ENCODE data around the gene ZMYM4.

Gene ZMYM4

GRCh38 chr1:35274197-35274596 is 5.7 kb downstream of the ZMYM4 start:
- no peak for DNase-seq (ENCODE audit: extremely low read depth in 1 of 2, low read depth in 1 of 2)

DNA sequence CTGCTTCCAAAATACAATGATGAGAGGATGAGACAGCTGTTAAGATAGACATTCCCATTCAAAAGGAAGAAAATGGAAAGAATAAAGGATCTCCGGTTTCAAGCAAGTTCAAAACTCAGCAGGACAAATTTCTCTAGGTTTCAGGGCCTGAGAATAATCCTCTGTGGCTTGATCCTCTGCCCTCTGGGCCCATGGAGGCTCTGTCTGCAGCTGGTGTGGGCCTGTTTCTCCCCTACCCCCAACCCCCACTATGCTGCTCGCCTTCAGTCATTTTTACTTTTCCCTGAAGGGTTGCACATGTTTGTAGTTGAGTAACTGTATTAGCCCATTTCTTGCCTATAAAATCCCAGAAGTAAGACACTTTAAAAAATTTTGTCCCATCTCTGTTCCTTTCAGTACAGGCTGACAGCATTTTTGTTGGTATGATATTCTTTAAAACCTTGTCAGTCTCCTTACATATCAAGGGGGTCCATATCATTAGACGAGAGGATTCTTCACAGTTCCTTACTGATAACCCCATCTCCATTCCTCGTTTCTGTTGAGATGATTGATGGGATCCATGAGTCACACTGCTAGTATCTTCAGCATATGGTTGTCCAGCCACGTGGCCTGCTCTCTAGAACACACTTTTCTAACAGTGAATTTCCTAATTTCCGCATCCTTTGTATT is 10.5 kb downstream of the ZMYM4 start:
- DNase-seq (ENCODE audit: extremely low read depth in 1 of 2, low read depth in 1 of 2) = no peak

DNA sequence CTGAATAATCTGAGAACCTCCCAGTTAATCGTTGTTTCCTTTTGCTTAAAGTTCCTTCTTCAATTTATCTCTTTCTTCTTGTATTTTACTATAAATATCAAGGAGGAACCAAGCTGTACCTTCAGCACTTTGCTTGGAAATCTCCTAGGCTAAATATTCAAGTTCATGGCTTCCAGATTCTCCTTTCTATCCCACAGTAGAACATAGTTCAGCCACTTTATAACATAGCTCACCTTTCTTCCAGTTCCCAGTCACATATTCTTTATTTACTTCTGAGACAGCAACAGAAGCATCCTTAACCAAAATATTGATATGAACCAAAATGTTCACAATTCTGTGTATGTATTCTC is 11.0 kb downstream of the ZMYM4 start:
- DNase-seq (ENCODE audit: extremely low read depth in 1 of 2, low read depth in 1 of 2) = no peak

DNA sequence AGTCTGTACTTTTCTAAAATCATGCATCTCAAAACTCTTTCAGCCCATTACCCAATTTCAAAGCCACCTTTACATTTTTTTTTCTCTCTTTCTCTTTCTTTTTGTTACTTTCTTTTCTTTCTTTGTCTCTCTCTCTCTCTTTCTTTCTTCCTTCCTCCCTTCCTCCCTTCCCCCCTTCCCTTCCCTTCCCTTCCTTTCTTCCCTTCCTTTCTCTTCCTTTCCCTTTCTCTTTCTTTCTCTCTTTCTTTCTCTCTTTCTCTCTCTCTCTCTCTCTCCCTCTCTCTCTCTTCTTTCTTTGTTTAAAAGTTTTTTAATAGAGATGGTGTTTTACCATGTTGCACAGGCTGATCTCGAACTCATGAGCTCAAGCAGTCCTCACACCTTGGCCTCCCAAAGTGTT is 11.5 kb downstream of the ZMYM4 start:
- no peak for DNase-seq (ENCODE audit: extremely low read depth in 1 of 2, low read depth in 1 of 2)

- no peak for DNase-seq (ENCODE audit: extremely low read depth in 1 of 2, low read depth in 1 of 2)
Measured at GRCh38 chr1:35281565-35281964, 13.1 kb downstream of the ZMYM4 start.

DNA sequence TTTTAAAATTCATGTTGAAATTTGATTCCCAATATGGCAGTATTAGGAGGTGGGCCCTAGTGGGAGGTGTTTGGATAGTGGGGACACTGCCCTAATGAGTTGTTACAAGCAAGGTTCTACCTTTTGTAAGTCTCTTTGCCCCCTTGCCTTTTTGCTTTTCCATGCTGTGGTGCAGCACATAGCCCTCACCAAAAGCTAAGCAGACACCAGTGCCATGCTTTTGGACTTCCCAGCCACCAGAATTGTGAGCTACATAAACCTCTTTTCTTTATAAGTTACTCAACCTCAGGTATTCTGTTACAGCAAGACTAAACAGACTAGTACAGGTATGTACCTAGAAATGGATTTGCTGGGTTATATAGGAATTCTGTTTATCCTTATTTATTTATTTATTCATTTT is 13.7 kb downstream of the ZMYM4 start:
- no peak for DNase-seq (ENCODE audit: extremely low read depth in 1 of 2, low read depth in 1 of 2)

DNA sequence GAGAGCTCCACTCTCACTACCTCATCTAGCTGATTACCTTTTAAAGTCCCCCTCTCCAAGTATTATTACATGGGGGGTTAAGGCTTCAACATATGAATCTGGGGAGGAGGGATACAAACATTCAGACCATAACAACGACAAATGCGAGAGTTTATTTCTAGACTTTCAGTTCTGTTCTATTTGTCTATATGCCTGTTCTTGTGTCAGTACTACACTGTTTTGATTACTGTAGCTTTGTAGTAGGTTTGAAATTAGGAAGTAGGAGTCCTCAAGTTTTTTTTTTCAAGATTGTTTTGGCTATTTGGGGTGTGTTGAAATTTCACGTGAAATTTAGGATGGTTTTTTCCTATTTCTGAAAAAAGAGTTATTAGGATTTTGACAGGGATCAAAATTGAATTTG is 16.3 kb downstream of the ZMYM4 start:
- DNase-seq (ENCODE audit: extremely low read depth in 1 of 2, low read depth in 1 of 2) = no peak

DNA sequence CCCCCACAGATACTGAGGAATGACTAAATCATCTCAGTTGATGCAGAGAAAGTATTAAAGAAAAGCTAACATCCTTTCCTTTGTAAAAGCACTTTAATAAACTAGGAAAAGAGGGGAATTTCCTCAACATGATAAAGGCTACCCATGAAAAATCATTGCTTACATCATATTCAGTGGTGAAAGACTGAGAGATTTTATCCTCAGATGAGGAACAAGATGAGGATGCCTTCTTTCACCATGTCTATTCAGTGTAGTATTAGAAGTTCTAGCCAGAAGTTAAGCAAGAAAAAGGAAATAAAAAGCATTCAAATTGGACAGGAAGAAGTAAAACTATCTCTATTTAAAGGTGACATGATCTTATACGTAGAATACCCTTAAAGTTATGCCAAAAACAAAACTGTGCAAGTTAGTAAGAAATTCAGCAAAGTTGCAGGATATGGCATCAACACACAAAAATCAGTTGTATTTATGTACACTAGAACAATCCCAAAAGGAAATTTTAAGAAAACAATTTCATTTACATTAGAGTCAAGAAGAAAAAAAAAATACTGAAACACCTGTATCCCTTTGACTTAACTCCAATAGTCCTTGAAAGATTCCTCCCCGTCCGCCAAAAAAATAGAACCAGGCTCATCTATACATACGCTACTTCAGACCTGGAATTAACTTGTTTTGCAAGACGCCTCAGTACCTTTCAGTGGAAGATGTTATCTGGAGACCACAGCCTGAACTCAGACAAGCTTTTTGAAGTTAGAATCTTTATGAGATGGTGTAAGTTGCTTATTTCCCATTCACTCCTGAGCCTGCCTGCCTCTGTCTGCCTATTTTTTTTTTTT is 17.5 kb downstream of the ZMYM4 start:
- no peak for DNase-seq (ENCODE audit: extremely low read depth in 1 of 2, low read depth in 1 of 2)

DNA sequence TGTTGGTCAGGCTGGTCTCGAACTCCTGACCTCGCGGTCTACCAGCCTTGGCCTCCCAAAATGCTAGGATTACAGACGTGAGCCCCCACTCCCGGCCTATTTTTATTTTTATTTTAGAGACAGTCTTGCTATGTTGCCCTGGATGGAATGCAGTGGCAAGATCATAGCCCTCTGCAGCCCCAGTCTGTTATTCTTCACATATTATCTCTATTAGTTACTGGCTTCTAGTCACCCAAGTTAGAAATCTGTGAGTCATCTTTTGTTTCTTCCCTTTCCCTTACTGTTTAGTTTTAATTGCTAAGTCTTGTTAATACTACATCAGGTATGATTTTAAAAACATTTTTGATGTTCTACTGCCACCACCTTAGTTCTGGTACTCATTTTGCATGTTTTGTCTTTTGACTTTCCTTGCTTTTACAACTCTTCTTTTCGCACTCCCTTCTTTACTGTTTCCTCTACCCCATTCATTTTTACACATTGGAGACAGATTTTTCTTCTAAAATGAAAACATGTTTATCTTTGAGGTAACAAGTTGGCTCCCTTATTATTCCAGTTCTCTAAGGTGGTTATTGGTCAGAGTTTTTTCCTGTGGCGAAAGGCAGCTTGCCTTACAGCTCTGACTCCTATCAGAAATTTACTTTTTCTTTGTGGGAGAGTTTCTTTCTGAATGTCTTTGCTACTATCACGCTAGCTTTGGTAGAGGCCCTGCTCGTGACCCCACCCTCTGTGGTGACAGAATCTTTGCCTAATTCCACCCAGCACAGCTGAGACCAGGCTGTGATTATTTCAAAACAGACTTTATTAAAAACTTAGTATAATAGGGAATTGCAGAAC is 19.5 kb downstream of the ZMYM4 start:
- no peak for DNase-seq (ENCODE audit: extremely low read depth in 1 of 2, low read depth in 1 of 2)

GRCh38 chr1:35288761-35289160 is 20.3 kb downstream of the ZMYM4 start:
- DNase-seq (ENCODE audit: extremely low read depth in 1 of 2, low read depth in 1 of 2) = no peak

DNA sequence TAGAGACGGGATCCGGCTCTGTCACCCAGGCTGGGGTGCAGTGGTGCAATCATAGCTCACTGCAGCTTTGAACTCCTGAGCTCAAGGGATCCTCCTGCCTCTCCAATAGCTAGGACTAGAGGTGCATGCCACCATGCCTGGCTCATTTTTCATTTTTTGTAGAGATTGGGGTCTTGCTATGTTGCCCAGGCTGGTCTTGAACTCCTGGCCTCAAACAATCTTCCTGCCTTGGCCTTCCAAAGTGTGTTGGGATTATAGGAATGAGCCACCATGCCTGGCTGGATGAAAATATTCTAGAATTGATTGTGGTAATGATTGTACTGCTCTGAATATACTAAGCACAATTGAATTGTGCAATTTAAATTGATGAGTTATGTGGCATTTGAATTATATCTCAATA is 21.9 kb downstream of the ZMYM4 start:
- no peak for DNase-seq (ENCODE audit: extremely low read depth in 1 of 2, low read depth in 1 of 2)

DNA sequence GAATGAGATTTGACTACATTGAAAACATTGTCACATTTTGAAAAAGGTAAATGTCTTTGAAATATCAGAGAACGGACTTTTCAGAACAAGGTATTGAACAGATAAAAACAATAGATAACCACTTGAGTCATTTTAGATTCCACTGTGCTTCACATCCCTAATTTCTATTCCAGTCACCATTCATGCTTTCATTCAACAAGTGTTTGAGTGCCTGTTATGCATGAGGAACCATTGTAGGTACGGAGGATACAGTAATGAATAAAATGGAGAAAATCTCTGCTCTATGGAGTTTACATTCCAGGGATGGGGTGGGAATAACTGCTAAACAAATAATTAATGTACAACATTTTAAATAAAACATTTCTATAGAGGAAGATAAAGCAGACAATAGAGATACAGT is 26.3 kb downstream of the ZMYM4 start:
- no peak for DNase-seq (ENCODE audit: extremely low read depth in 1 of 2, low read depth in 1 of 2)

GRCh38 chr1:35297886-35298285 is 29.4 kb downstream of the ZMYM4 start:
- no peak for DNase-seq (ENCODE audit: extremely low read depth in 1 of 2, low read depth in 1 of 2)

GRCh38 chr1:35298464-35298863 is 30.0 kb downstream of the ZMYM4 start:
- no peak for DNase-seq (ENCODE audit: extremely low read depth in 1 of 2, low read depth in 1 of 2)

DNA sequence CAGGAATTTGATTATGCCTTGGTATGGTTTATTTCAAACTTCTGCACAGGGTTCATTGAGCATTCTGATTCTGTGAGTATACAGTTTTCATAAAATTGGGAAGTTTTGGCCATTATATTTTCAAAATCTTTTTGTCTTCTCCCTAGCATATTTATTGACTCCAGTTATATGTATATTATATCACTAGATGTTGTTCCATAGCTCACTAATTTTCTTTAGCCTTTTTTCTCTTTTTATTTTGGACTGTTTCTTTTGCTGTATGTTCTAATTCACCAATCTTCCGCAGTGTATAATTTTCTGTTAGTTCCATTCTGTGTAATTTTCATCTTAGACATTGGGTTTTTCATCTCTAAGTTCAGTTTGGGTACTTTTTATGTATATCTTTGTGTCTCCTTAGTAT is 31.9 kb downstream of the ZMYM4 start:
- no peak for DNase-seq (ENCODE audit: extremely low read depth in 1 of 2, low read depth in 1 of 2)

DNA sequence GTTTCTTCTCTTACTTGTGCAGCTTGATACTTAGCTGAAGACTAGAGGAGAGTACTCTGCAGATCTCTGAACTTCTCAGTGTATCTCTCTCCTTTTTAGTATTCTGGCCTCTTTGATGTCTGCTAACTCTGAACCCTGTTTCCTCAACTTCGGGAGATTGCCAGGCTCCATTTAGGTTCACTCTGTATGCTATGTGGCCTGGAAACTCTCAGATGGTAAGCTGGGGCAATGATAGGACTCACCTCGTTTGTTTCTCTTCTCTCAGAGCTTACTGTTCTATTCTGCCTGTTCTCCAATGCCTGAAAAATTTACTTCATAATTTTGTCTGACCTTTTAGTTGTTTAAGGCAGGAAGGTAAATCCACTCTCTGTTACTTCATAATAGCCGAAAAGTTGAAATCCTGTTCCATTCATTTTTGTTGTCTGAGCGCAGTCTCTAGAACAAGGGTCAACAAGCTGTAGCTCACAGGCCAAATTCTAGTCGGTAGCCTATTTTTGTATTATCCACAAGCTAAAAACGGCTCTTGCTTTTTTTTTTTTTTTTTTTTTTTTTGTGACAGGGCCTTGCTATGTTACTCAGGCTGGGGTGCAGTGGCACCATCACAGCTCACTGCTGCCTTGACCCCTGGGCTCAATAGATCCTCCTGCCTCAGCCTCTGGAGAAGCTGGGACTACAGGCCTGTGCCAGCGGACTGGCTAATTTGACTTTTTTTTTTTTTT is 33.3 kb downstream of the ZMYM4 start:
- DNase-seq (ENCODE audit: extremely low read depth in 1 of 2, low read depth in 1 of 2) = no peak

DNA sequence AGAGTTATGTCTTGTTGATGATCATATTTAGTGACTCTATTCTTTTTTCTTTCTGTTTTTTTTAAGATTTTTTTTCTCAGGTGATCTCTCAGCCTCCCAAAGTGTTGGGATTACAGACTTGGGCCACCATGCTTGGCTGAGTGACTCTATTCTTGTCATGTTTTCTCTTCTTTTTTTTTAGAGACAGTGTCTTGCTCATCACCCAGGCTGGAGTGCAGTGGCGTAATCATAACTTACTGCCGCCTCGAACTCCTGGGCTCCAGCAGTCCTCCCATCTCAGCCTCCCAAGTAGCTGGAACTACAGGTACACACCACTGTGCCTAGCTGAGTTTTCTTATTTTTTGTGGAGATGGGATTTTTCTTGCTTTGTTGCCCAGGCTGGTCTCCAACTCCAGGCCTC is 36.9 kb downstream of the ZMYM4 start:
- DNase-seq (ENCODE audit: extremely low read depth in 1 of 2, low read depth in 1 of 2) = no peak

- DNase-seq (ENCODE audit: extremely low read depth in 1 of 2, low read depth in 1 of 2) = no peak
Measured at GRCh38 chr1:35315649-35316048, 47.1 kb downstream of the ZMYM4 start.

- DNase-seq (ENCODE audit: extremely low read depth in 1 of 2, low read depth in 1 of 2) = no peak
Measured at GRCh38 chr1:35316264-35316663, 47.8 kb downstream of the ZMYM4 start.

- no peak for DNase-seq (ENCODE audit: extremely low read depth in 1 of 2, low read depth in 1 of 2)
Measured at GRCh38 chr1:35319988-35320713, 51.6 kb downstream of the ZMYM4 start.
